Diencephalon (tissue), 1 donor: Measurements from ENCODE around the gene CFAP91. TPM values are rescaled to one million over a fixed set of nuclear protein-coding genes. Genes with fewer than 3 reads are reported as not detected.

Experiments
- total RNA-seq: library from RNA; depleted of rRNA; stranded (reverse); fragments of >200 nt; gene quantifications from one replicate; pipeline ENCODE4 v1.2.3, GENCODE V29; 2014

Gene CFAP91
- 12.9 TPM for total RNA-seq

DNA sequence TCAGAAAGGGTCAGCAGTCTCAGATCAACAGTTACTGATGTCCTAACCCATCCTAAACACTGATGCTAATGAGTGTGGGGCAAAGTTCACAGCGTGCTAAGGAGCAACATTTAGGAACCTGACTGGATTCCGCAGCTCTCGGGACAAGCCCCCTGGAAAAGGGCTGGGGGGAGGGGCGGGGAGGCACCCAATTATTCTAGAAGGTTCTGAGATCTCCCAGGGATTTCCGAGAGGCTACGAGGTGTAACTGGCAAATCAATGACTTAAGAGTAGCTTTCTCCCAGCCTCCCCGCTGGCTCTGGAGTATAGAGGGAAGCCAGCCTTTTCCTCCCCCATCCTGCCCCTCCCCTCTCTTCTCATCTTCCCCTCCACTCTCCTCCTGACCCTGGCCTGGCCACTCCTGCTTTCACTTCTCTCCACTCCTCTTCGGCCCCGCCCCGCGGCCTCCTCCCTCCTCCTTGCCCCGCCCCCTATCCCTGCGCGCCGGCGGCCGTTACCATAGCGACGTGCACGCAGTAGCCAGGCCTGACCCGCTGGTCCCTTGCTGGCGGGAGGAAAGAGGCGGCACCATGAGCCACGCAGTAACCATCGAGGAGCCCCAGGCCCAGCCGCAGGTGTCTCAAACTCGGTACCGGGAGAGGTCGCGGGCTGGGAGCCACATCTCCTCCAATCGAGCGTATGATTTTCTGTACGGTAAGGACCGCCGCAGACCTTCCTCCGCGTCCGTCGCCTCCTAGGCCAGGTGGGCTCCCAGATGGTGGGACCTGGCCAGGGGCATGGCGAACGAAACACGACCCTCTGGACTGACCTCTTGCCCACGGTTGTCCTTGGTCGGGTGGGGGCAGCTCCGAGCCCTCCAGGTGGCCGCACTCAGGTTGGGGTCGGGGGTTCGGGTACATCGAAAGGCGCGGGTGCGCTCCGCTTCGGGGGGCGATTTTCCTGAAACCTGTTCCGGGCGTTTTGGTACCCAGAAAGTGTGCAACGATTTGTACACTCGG is at the start of gene CFAP91:
Gene CFAP91, plus strand, starts transcription at position 493 of the 998 bp plus-strand sequence. Its CDS starts 77 bp downstream, at position 570.

DNA sequence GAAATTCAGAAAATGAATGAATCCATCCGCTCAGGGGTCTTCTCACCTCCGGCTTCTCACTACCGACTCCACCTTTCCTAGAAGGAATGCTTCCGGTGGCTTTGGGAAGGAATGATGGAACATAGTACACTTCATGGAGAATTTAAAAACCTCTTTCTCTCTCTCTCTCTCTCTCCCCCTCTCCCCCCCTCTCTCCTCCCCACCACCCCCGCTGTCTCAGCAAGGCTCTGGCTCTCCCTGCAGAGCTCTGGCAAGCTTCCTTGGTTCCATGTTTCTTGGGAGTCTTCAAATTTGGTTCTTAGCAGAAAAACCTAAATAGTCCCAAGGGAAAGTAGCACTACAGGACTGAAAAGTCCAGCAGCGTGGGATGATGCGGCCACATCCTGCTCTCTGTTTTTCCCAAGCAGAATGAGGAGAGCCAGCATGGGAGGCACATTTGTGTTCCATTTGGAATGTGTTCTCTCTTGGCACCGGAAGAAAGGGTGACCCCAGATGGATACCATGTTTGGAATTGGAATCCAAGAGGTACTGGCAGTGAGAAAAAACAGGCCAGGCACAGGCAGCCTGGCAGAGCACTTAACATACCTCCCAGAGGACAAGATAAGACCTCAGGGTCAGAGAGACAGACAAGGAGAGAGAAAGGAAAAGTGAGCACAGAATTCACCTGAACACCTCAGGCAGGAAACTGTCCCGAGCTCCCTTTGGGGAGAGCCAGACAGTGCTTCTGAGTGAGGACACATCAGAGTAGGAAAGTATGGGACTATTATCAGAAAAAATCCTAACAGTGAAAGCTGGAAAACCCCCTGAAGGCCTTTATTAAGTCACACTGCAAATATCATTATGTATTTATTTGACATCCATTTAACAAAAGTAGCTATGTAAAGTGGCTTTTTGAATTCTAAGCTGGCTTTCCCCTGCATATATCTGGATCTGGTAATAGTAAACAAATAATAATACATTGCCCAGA is 42.1 kb upstream of the CFAP91 start, which contains the start of gene POPDC2:
Gene POPDC2, minus strand, starts transcription at position 116 of the 967 bp plus-strand sequence. CDS start 166 bp downstream, outside the sequence.

DNA sequence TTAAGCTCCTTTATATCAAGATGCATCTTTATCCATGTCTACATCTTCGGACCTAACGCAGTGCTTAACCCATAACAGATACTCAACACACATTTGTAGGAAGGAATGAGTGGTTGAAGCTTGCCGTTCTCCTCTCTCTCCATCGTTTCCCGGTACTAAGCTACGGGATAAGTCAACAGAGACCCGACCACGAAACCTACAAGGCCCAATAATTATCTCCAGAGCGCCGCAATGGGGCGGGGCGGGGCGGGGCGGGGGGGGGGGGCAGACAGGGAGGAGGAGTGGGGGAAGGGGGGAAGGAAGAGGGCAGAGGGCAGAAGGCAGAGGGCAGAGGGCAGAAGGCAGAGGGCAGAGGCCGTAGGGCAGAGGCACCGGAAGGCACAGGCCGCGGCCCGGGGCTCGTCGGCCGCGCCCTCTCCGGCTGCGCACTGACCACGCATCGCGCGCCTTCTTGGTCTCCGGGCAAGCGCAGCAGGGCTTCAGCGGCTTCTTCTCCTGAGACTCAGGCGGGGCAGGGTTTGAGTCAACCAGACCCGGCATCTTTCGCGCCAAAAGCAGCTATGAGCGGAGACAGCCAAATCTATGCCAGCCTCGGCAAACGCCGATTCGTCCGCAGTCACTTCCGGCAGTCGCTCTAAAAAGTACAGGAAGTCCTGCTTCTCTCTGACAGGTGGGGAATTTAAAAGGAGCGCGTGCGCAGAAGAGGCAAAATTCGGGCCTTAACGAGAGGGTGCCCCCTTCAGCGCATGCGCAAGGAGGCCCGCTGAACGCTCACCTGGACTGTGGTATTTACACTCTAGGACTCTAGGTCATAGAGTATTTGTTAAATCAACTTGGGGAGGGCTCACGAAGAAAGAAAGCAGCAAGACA is 25.8 kb upstream of the CFAP91 start, which contains the start of gene COX17:
Gene COX17, minus strand, starts transcription at position 636 of the 870 bp plus-strand sequence. Its CDS starts 96 bp downstream, at position 540.

Other genes with a start within 250 kb of the CFAP91 start
- 13.4 TPM for gene TMEM39A, start 239.4 kb upstream of the CFAP91 start, total RNA-seq
- 16.8 TPM for gene POGLUT1, start 234.1 kb upstream of the CFAP91 start, total RNA-seq
- gene TIMMDC1, start 204.5 kb upstream of the CFAP91 start, total RNA-seq, result 31.4 TPM
- under 0.01 TPM for gene CD80, start 143.4 kb upstream of the CFAP91 start, total RNA-seq
- gene ADPRH, start 123.5 kb upstream of the CFAP91 start, total RNA-seq, result 2.3 TPM
- gene PLA1A, start 105.1 kb upstream of the CFAP91 start, total RNA-seq, result 0.23 TPM
- gene POPDC2, start 42.4 kb upstream of the CFAP91 start, total RNA-seq, result 0.69 TPM
- 22.6 TPM for gene COX17, start 25.6 kb upstream of the CFAP91 start, total RNA-seq
- 0.23 TPM for gene NR1I2, start 79.1 kb downstream of the CFAP91 start, total RNA-seq